BE2C (cell line): ENCODE measurements around the gene RRP8.

Experiments
- DNase-seq: peaks from one replicate; pipeline ENCODE4 v3.0.0-alpha.2; 2020
- H3K27me3 ChIP-seq: fragments of 250-450 bp; sonication (Bioruptor Pico); 2 replicates; pipeline ENCODE4 v1.5.1; 2020; ENCODE audit warnings: mild to moderate bottlenecking
- H3K36me3 ChIP-seq: fragments of 250-450 bp; sonication (Bioruptor Pico); 2 replicates; pipeline ENCODE4 v1.5.1; 2020; ENCODE audit warnings: mild to moderate bottlenecking
- H3K4me1 ChIP-seq: fragments of 250-450 bp; sonication (Bioruptor Pico); 2 replicates; pipeline ENCODE4 v1.5.1; 2020
- H3K4me3 ChIP-seq: 2 replicates; pipeline ENCODE4 v1.5.1; 2011; ENCODE audit warnings: low read depth, low read length
- H3K9me3 ChIP-seq: fragments of 250-450 bp; sonication (Bioruptor Pico); 2 replicates; pipeline ENCODE4 v1.5.1; 2020
- TF ChIP-seq, protein P1 (sequence below): IDR thresholded peaks from 2 replicates; pipeline ENCODE4 v1.5.1; 2012; ENCODE audit warnings: mild to moderate bottlenecking, low read depth, low read length

The RRP8 gene

DNA sequence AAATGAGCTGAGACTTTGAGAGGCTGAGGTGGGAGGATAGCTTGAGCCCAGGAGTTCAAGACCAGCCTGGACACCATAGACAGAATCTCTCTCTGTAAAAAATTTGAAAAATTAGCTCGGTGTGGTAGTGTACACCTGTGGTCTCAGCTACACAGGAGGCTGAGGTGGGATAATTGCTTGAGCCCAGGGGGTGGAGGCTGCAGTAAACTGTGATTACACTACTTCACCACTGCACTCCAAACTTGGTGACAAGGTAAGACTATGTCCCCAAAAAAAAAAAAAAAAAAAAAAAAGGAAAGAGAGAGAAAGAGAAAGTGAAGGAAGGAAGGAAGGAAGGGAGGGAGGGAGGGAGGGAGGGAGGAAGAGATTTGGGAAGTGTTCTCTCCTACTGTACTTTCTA, 25.3 kb downstream of the RRP8 start:
- Histone ChIP-seq H3K4me1 (peaks cover 3% of the 10 kb centered on the region; the same call in 1 of the 2 replicates), H3K27me3 (no peaks in the 10 kb centered on the region), H3K9me3 (no peaks in the 10 kb centered on the region), H3K4me3 (no peak overlapping the region), H3K36me3 (no peaks in the 10 kb centered on the region)
- DNase-seq: no peak
- TF ChIP-seq, protein P1, sequence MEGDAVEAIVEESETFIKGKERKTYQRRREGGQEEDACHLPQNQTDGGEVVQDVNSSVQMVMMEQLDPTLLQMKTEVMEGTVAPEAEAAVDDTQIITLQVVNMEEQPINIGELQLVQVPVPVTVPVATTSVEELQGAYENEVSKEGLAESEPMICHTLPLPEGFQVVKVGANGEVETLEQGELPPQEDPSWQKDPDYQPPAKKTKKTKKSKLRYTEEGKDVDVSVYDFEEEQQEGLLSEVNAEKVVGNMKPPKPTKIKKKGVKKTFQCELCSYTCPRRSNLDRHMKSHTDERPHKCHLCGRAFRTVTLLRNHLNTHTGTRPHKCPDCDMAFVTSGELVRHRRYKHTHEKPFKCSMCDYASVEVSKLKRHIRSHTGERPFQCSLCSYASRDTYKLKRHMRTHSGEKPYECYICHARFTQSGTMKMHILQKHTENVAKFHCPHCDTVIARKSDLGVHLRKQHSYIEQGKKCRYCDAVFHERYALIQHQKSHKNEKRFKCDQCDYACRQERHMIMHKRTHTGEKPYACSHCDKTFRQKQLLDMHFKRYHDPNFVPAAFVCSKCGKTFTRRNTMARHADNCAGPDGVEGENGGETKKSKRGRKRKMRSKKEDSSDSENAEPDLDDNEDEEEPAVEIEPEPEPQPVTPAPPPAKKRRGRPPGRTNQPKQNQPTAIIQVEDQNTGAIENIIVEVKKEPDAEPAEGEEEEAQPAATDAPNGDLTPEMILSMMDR: no peak

DNA sequence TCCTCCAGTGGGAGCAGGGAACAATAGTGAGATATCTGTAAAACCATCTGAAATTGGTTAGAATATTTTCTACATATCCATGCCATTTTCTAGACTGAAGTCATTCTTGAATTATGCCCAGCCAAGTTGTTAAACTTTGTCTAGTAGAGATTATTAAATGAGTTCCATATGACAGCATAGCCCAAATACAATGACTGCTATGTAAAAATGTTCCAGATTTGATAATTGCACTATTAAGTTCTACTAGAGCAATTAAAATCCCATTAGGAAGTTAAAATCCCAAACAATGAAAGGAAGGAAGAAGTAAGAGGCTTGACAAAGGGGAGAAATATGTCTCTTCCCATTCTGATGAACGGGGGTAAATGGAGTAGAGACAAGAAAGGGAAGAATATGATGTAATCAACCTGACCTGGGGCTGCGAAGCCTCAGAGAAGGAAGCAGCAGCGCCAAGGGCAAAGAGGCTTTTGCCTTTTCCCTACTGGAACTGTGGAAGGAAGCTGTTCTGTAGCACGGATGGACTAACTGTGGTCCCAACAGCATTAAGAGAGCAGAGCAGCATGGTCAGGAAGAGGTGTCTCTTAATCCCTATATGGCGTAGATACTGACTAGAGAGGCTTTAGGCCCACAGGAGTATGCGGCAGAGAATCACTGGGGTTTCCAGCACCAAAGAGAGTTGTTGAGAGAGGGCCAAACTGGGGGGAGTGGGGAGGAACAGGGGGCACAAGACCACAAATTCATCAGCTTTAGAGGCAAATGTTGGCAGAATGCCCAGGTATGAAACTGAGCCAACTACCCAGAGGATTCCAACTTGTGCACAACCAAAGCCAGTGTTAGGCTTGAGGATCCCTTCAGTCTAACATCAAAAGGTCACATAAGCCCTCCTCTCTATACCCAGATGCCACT, 26.7 kb downstream of the RRP8 start:
- H3K27me3 ChIP-seq: no peaks in the 10 kb centered on the region
- no peaks in the 10 kb centered on the region for H3K36me3 ChIP-seq
- no peaks in the 10 kb centered on the region for H3K9me3 ChIP-seq
- H3K4me1 ChIP-seq: peaks cover 3% of the 10 kb centered on the region; the same call in 1 of the 2 replicates
- TF ChIP-seq, protein P1: no peak
- no peak overlapping the region for H3K4me3 ChIP-seq
- peak; percentile 31 for DNase-seq

DNA sequence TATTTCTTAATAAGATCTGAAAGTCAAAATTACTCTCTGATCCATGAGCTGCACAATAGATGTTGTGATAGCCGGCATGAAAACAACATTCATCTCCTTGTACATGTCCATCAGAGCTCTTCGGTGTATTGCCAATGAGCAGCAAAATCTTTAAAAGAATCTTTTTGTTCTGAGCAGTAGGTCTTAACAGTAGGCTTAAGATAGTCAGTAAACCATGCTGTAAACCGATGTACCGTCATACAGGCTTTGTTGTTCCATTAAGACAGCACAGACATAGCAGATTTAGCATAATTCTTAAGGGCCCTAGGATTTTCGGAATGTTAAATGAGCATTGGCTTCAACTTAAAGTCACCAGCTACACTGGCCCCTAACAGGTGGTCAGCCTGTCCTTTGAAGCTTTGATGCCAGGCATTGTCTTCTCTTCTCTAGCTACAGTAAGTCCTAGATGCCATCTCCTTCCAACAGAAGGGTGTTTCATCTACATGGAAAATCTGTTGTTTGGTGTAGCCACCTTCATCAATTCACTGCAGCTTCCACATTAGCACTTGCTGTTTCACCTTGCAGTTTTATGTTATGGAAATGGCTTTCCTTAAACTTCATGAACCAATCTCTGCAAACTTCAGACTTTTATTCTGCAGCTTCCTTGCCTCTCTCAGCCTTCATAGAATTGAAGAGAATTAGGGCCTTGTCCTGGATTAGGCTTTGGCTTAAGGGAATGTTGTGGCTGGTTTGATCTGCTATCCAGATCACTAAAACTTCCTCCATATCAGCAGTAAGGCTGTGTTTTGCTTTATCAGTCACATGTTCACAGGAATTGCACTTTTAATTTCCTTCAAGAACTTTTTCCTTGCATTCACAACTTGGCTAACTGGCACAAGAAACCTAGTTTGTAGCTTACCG, 28.4 kb downstream of the RRP8 start:
- no peak for DNase-seq
- no peaks in the 10 kb centered on the region for H3K9me3 ChIP-seq
- H3K27me3 ChIP-seq: no peaks in the 10 kb centered on the region
- peaks cover 3% of the 10 kb centered on the region; the same call in 1 of the 2 replicates for H3K4me1 ChIP-seq
- TF ChIP-seq, protein P1: no peak
- H3K4me3 ChIP-seq: no peak overlapping the region
- H3K36me3 ChIP-seq: no peaks in the 10 kb centered on the region

DNA sequence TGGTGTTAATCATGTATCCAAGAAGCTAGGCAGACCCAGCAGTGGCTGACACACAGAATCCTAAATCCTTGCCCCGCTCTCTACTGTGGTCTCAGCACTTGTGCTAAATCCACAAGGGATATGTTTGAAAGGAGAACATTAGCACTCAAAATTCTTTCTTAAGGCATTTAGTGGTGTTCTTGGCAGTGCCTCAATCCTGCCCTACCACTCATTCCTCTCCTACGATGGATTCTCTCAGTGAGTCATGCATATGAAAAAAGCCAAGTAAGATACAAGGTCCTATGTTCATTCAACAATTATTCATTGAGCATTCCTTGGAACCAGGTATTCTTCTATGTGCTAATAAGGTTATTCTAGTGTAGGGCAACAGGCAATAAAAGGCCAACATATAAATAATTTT, 31.2 kb downstream of the RRP8 start:
- H3K4me3 ChIP-seq: no peak overlapping the region
- no peaks in the 10 kb centered on the region for H3K27me3 ChIP-seq
- no peak for DNase-seq
- H3K4me1 ChIP-seq: peaks cover 6% of the 10 kb centered on the region
- H3K9me3 ChIP-seq: no peaks in the 10 kb centered on the region
- TF ChIP-seq, protein P1: no peak
- H3K36me3 ChIP-seq: no peaks in the 10 kb centered on the region

DNA sequence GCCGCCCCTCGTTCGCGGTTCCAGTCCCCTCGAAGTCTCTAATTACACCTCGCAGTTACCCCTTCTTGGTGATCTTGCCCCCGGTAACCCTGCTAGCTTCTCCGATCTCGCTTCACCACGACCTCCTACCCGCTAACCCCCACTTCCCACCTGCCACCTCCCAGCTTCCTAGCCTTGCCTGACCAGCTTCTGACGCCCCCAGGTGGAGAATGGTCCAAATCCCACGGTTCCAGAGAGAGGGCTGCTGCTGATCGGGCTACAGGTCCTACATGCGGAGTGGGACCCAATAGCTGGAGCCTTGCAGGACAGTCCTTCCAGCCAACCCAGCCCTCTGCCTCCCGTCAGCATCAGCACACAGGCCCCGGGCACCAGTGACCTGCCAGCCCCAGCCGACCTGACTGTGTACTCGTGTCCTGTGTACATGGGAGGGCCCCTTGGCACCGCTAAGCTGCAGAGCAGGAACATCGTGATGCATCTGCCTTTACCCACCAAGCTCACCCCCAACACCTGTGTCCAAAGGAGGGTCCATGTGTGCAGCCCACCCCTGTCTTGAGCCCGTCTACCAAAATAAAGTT, 31.9 kb downstream of the RRP8 start:
- DNase-seq: no peak
- TF ChIP-seq, protein P1: no peak
- H3K4me1 ChIP-seq: peaks cover 3% of the 10 kb centered on the region; the same call in 1 of the 2 replicates
- no peaks in the 10 kb centered on the region for H3K27me3 ChIP-seq
- H3K9me3 ChIP-seq: no peaks in the 10 kb centered on the region
- no peaks in the 10 kb centered on the region for H3K36me3 ChIP-seq
- H3K4me3 ChIP-seq: no peak overlapping the region
